Activated B cell treated with CpG ODN at 0.5 μM for 24 hours (primary cell): Measurements from ENCODE around the gene CRADD. TPM values are rescaled to one million over a fixed set of nuclear protein-coding genes. Genes with fewer than 3 reads are reported as not detected.

Experiments
- ATAC-seq: fragments of 200-7000 bp; cut with Tn5 transposase; one replicate; pipeline ENCODE4 v1.10.0; 2021; ENCODE audit warnings: low read depth, mild to moderate bottlenecking, moderate library complexity
- CTCF ChIA-PET: fragments of 350-600 bp; sonication (Branson Sonifier 250); formaldehyde crosslinking; loops from one replicate; lab custom pipeline; 2021; ENCODE audit warnings: antibody characterized with exemption; lab: Charles Lee
- POLR2A ChIA-PET: fragments of 350-600 bp; sonication (Branson Sonifier 250); formaldehyde crosslinking; loops from one replicate; lab custom pipeline; 2021; ENCODE audit warnings: antibody characterized with exemption; lab: Charles Lee
- DNase-seq: peaks from one replicate; pipeline ENCODE4 v3.0.0; 2022
- H3K27ac Mint-ChIP-seq: one replicate; pipeline ENCODE4 v1.8.0; 2020; ENCODE audit warnings: mixed read lengths
- H3K27me3 Mint-ChIP-seq: one replicate; pipeline ENCODE4 v1.8.0; 2021; ENCODE audit warnings: mixed read lengths
- H3K36me3 Mint-ChIP-seq: one replicate; pipeline ENCODE4 v1.8.0; 2021; ENCODE audit warnings: low read depth, mixed read lengths
- H3K4me1 Mint-ChIP-seq: one replicate; pipeline ENCODE4 v1.8.0; 2021; ENCODE audit warnings: mixed read lengths
- H3K4me3 Mint-ChIP-seq: one replicate; pipeline ENCODE4 v1.8.0; 2020; ENCODE audit warnings: mild to moderate bottlenecking, mixed read lengths
- H3K9me3 Mint-ChIP-seq: one replicate; pipeline ENCODE4 v1.8.0; 2020; ENCODE audit warnings: mixed read lengths
- intact Hi-C: fragments of 100-400 bp; cut with micrococcal nuclease; formaldehyde crosslinking; loops from one replicate; pipeline ENCODE4 v1.15.1; 2024
- total RNA-seq: library from RNA; stranded (reverse); gene quantifications from 2 replicates; pipeline ENCODE4 v1.2.3, GENCODE V29; 2022
- TF ChIP-seq, protein P1 (sequence below): fragments of 200-600 bp; IDR thresholded peaks from one replicate; pipeline ENCODE4 v1.8.0; 2022; ENCODE audit warnings: antibody characterized with exemption, mild to moderate bottlenecking

CRADD gene
- total RNA-seq = 10.3 and 15.3 TPM in 2 replicates

DNA sequence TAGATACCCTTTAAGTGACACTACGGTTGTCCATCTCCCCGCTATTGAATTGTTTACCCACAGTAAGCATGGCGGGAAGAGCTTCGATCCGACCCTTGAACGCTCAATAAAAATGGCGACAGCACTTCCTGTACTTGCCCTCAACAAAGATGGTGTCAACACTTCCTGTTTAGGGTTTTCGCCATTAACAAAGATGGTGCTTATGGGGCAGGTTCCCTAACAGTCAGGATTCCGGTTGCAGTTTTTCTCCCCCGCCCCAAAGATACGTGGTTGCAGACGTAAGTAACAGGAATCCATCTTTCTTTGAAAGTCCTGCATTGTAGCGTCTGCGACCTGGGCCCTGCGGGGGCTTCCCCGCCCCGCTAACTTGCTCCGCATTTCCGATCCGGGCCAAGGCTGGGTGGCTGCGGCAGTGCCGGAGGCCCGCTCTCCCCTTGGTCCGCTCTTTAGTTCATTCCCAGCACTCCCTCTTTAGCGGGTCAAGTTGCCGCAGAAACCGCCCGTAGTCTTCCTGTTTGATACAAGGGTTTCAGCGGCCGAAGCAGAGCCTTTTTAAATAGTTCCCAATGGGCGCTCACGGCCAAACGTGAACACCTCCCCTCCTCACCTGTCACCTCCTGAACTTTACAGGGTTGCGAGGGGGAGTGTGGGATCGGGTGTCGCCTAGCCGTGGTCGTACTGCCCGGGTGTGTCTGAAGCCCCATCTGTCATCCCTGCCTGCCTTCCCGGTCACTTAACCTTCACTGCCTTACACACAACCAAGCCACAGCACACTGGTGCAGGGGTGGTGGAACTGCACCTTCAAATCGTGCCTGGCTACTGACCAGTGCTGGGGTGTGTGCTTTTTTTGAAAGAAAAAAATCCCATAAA, at the start of gene CRADD:
TSS of gene CRADD (plus strand) at position 181 of the 870 bp plus-strand sequence.
- peaks cover 23% of the 10 kb centered on the region for H3K4me1 Mint-ChIP-seq
- ChIA-PET CTCF (interaction anchor here (0.9 to 1.3 kb wide), 2 partner anchors 108 to 424 kb away, joined by 3 to 7 read pairs; no protein-coding TSS in a partner anchor), POLR2A (interaction anchor here (0.5 to 1.5 kb wide), 14 partner anchors 28 to 1796 kb away, joined by 3 to 9 read pairs (median 5); partner anchors contain the start of genes NDUFA12 and SOCS2)
- H3K36me3 Mint-ChIP-seq = peaks cover 14% of the 10 kb centered on the region
- peak; percentile 72 for DNase-seq
- intact Hi-C loops = loop anchor here (1.0 to 10.0 kb wide), 17 partner anchors 24 to 1870 kb away; partner anchors contain the start of genes CEP83, EEA1, FGD6 and METAP2
- no peaks in the 10 kb centered on the region for H3K9me3 Mint-ChIP-seq
- H3K27ac Mint-ChIP-seq = peak within 1 kb of the TSS; percentile 100
- peak; percentile 94 for ATAC-seq
- peak within 1 kb of the TSS; percentile 99 for H3K4me3 Mint-ChIP-seq
- H3K27me3 Mint-ChIP-seq = peaks cover 12% of the 10 kb centered on the region
- TF ChIP-seq, protein P1, sequence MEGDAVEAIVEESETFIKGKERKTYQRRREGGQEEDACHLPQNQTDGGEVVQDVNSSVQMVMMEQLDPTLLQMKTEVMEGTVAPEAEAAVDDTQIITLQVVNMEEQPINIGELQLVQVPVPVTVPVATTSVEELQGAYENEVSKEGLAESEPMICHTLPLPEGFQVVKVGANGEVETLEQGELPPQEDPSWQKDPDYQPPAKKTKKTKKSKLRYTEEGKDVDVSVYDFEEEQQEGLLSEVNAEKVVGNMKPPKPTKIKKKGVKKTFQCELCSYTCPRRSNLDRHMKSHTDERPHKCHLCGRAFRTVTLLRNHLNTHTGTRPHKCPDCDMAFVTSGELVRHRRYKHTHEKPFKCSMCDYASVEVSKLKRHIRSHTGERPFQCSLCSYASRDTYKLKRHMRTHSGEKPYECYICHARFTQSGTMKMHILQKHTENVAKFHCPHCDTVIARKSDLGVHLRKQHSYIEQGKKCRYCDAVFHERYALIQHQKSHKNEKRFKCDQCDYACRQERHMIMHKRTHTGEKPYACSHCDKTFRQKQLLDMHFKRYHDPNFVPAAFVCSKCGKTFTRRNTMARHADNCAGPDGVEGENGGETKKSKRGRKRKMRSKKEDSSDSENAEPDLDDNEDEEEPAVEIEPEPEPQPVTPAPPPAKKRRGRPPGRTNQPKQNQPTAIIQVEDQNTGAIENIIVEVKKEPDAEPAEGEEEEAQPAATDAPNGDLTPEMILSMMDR = no peak

DNA sequence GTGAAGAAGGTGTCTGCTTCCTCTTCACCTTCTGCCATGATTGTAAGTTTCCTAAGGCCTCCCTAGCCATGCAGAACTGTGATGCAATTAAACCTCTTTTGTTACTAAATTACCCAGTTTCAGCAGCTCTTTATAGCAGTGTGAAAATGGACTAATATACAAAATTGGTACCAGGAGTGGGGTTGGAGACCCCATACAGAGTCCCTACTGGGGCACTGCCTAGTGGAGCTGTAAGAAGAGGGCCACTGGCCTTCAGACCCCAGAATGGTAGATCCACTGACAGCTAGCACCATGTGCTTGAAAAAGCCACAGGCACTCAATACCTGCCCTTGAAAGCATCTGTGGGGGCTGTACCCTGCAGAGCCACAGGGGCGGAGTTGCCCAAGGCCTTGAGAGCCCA, 44.8 kb upstream of the CRADD start:
- no peak for DNase-seq
- Mint-ChIP-seq H3K4me3 (no peak overlapping the region), H3K27ac (no peak overlapping the region), H3K27me3 (no peaks in the 10 kb centered on the region), H3K4me1 (no peaks in the 10 kb centered on the region), H3K9me3 (peaks cover 10% of the 10 kb centered on the region), H3K36me3 (no peaks in the 10 kb centered on the region)
- ChIA-PET POLR2A (no interaction called here), CTCF (no interaction called here)
- TF ChIP-seq, protein P1 = no peak
- intact Hi-C loops = no loop called here
- no peak for ATAC-seq

DNA sequence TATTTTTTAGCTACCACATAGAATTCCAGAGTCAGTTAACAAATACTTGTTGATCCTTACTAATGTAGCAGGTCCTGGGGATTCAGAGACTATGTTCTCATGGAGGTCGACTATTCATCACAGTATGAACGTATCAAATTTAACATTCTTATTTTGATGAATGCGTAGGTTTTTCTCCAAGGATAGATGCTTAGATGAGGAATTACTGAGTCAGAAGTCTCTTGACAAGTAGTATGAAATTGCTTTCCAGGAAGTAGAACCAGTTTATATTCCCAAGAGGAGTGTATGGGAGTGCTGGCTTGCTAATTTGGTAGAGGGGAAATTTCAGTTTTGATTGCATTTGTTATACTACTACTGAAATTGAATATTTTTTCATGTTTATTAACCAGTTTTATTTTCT, 42.8 kb upstream of the CRADD start:
- ChIA-PET POLR2A (no interaction called here), CTCF (no interaction called here)
- DNase-seq (no peak), ATAC-seq (no peak)
- H3K4me3 Mint-ChIP-seq = no peak overlapping the region
- no peaks in the 10 kb centered on the region for H3K4me1 Mint-ChIP-seq
- TF ChIP-seq, protein P1 = no peak
- no peak overlapping the region for H3K27ac Mint-ChIP-seq
- H3K27me3 Mint-ChIP-seq = peaks cover 11% of the 10 kb centered on the region
- intact Hi-C loops = no loop called here
- no peaks in the 10 kb centered on the region for H3K36me3 Mint-ChIP-seq
- peaks cover 10% of the 10 kb centered on the region for H3K9me3 Mint-ChIP-seq

DNA sequence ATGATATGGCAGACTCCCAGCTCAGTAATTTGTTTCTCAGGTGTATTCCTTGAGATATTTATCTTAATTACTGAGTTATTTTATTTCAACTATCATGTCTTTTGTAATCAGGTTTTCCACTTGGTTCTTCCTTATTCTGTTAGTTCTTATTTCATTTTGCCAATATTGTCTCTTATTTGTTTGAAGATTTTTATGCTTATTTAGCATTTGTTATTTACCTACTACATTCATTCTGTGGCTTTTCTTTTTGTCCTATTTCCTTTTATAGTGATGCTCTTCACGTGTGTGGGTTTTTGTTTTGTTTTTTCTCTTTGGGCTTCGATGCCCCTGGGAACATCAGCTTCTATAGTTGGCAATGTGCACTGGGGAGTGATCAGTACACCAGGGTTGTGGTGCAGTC, 40.5 kb upstream of the CRADD start:
- H3K4me1 Mint-ChIP-seq = no peaks in the 10 kb centered on the region
- ChIA-PET POLR2A (no interaction called here), CTCF (no interaction called here)
- no peaks in the 10 kb centered on the region for H3K36me3 Mint-ChIP-seq
- H3K27me3 Mint-ChIP-seq = peaks cover 14% of the 10 kb centered on the region
- TF ChIP-seq, protein P1 = no peak
- intact Hi-C loops = no loop called here
- H3K27ac Mint-ChIP-seq = no peak overlapping the region
- DNase-seq = no peak
- peaks cover 10% of the 10 kb centered on the region for H3K9me3 Mint-ChIP-seq
- H3K4me3 Mint-ChIP-seq = no peak overlapping the region
- no peak for ATAC-seq

DNA sequence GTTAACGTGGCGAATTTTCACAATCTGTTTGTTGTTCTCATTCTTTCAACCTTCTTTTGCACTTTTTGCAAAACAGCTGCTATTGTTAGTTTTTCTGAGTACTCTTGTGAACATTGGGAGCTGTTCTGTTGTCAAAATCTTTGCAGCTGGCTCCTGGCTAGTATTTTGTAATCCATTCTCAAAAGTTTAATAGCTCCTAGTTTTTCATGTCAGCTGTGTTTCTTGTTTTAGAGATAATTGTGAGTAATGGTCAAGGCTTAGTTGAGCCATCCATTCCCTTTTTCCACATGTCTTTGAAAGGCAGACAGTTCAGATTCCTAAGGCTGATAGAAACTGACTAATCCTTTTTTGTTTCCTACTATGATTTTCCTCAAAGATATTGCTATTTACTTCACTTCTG, 39.1 kb upstream of the CRADD start:
- DNase-seq = no peak
- TF ChIP-seq, protein P1 = no peak
- Mint-ChIP-seq H3K4me1 (no peaks in the 10 kb centered on the region), H3K4me3 (no peak overlapping the region), H3K27me3 (peaks cover 14% of the 10 kb centered on the region), H3K27ac (no peak overlapping the region), H3K36me3 (no peaks in the 10 kb centered on the region), H3K9me3 (peaks cover 4% of the 10 kb centered on the region)
- ATAC-seq = no peak
- ChIA-PET POLR2A (interaction anchor here (0.7 kb wide), 1 partner anchor 13 kb away, joined by 3 read pairs; no protein-coding TSS in a partner anchor), CTCF (no interaction called here)
- intact Hi-C loops = no loop called here
